Measurements from ENCODE around the gene GTSF1L. TPM values are rescaled to one million over a fixed set of nuclear protein-coding genes. Genes with fewer than 3 reads are reported as not detected.

The GTSF1L gene
- total RNA-seq, 1 donor from 2014 or later = not detected

Other genes starting within 250 kb of the GTSF1L start
- 1.7 and 2.4 TPM in 2 replicates for gene L3MBTL1, start 219.3 kb downstream of the GTSF1L start, total RNA-seq
- gene SGK2, start 168.0 kb downstream of the GTSF1L start, total RNA-seq = under 0.01 and 0.13 TPM in 2 replicates
- 31.4 and 31.8 TPM in 2 replicates for gene IFT52, start 136.1 kb downstream of the GTSF1L start, total RNA-seq
- 8.6 and 13.0 TPM in 2 replicates for gene MYBL2, start 59.9 kb downstream of the GTSF1L start, total RNA-seq
- 0.77 and 1.0 TPM in 2 replicates for gene TOX2, start 187.8 kb upstream of the GTSF1L start, total RNA-seq